Ammon's horn (tissue), 1 donor: ENCODE results near the gene CDC42BPA.
"Not testable (repeated sequence)": the region's sequence is repeated elsewhere in the genome, so short reads cannot be mapped to it uniquely, and the experiment has no call there.

ENCODE experiments used
- DNase-seq: peaks from one replicate; pipeline ENCODE4 v3.0.0-alpha.2; 2016; ENCODE audit warnings: low spot score

The CDC42BPA gene, protein sequence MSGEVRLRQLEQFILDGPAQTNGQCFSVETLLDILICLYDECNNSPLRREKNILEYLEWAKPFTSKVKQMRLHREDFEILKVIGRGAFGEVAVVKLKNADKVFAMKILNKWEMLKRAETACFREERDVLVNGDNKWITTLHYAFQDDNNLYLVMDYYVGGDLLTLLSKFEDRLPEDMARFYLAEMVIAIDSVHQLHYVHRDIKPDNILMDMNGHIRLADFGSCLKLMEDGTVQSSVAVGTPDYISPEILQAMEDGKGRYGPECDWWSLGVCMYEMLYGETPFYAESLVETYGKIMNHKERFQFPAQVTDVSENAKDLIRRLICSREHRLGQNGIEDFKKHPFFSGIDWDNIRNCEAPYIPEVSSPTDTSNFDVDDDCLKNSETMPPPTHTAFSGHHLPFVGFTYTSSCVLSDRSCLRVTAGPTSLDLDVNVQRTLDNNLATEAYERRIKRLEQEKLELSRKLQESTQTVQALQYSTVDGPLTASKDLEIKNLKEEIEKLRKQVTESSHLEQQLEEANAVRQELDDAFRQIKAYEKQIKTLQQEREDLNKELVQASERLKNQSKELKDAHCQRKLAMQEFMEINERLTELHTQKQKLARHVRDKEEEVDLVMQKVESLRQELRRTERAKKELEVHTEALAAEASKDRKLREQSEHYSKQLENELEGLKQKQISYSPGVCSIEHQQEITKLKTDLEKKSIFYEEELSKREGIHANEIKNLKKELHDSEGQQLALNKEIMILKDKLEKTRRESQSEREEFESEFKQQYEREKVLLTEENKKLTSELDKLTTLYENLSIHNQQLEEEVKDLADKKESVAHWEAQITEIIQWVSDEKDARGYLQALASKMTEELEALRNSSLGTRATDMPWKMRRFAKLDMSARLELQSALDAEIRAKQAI (N-terminal part only)

DNA sequence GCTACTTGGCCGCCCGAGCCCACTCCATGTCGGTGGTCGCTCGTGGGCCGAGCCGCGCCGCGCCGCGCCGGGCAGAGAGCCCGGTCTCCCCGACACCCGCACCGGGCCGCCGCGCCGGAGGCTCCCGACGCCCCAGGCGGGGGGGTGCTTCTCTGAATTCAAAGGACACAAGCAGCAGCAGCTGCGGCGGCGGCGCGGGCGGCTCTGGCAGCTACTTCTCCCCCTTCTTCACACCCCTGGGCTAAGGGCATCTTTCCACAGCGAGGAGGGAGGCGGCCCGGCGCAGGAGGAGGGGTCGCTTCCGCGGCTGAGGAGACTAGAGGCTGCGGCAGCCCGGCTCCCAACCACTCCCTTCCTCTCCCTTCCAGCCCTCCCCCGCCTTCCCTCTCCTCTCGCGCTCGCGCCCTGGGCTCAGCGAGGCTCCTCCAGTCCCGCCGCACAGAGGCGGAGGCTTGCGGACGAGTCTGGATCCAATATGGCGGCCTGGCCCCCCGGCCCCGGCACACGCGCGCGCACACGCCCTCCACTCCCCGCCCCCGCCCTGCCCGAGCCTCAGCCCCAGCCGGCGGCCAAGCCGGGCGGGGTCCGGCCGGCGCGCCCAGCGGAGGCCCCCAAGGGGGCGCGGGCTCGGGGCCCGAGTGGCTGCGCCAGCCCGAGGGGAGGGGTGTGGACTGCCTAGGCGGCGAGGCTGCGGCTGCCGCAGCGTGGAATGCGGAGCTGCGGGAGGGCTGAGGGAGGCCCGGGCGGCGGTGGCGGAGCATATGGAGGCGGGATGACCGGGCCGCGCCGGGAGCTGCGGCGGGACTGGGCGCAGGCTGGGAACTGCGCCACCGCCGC is at the start of gene CDC42BPA:
Gene CDC42BPA, minus strand, starts transcription at position 477 of the 837 bp plus-strand sequence. CDS start 1,310 bp downstream, outside the sequence.
- DNase-seq = peak; percentile 89

DNA sequence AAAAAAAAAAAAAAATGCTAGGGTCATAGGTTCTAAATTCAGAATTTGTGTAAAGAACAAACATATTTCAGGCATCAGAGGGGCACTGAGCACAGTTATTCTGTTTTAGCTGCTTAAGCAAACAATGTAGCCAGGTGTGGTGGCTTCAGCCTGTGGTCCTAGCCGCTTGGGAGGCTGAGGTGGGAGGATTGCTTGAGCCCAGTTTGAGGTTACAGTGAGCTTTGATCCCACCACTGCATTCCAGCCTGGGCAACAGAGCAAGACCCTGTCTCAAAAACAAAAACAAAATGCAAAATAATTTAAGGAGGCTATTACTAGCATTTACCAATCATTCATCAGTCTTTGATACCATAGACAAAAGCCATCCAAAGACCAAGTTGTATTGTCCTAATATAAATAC is 49.7 kb upstream of the CDC42BPA start:
- DNase-seq = no peak

DNA sequence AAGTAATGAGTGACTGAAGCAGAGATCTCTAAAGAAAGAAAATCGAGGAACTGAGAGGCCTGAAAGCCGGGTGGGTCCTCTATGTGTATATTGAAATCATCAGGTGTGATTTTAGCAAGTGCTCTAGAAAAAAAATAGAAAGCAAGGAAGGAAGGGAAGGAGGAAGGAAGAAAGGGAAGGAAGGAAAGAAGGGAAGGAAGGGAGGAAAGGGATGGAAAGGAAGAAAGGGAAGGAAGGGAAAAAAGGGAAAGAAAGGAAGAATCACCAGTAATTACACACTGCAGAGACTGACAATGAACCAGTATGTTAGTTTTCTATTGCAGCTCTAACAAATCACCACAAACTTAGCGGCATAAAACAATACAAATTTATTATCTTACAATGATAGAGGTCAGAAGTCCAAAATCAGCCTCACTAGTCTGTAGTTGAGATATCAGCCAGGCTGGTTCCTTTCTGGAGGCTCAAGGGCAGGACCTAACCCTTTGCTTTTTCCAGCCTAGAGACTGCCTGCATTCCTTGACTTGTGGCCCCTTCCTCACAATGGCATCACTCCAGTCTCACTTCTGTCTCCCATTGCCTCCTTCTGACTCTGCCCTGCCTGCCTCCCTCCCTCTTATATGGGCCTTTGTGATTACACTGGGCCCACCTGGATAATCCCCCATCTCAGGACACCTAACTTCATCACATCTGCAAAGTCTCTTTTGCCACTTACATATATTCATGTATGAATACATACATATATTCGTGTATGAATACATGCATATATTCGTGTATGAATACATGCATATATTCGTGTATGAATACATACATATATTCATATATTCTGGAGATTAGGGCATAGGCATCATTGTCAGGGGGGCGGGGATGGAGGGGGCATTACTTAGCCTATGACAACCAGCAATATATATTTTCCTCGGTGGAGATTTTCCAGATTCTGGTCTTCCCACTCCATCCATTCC is 47.5 kb upstream of the CDC42BPA start:
- no peak for DNase-seq

DNA sequence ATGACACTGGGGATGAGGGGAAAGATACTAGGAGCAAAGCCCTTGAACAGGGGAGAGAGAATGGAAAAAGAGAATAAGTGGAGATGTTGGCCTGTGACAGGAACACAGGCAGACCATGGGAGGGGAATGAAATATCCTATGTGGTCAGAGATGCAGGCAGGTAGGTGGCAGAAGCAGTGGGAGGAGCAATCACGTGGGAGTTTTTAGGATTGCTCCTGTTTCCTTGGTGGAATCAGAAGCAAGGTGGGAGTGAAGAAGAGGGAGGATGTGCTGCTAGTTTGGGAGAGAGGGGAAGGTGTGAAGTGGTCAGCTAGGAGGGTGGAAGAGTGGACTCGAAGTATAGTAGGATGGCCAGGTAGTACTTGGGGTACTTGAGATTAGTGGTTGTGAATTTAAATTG is 46.4 kb upstream of the CDC42BPA start:
- no peak for DNase-seq

DNA sequence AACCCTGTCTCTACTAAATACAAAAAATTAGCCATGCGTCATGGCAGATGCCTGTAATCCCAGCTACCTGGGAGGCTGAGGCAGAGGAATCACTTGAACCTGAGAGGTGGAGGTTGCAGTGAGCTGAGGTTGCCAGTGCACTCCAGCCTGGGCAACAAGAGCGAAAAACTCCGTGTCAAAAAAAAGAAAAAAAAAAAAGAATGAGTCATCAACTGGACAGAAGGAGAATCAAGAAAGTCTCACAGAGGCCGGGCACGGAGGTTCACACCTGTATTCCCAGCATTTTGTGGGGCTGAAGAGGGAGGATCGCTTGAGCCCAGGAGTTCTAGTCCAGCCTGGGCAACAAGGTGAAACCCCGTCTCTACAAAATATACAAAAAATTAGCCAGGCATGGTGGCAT is 45.5 kb upstream of the CDC42BPA start:
- no peak for DNase-seq

DNA sequence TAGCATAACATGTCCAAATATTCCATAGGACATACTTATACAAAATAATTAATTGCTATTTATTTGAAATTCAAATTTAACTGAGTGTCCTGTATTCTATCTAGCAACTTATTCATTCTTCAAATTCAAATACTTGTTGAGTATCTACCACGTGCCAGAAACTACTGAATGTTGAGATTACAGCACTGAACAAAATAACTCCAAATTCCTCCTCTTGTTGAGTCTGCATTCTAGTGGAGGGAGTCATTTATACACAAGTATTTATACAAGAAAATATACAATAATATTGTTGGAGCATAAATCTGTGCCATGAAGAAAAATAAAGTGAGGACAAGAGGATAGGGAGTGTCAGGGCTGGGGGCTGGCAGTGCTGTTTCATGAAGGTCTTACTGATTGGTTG is 43.7 kb upstream of the CDC42BPA start:
- no peak for DNase-seq

DNA sequence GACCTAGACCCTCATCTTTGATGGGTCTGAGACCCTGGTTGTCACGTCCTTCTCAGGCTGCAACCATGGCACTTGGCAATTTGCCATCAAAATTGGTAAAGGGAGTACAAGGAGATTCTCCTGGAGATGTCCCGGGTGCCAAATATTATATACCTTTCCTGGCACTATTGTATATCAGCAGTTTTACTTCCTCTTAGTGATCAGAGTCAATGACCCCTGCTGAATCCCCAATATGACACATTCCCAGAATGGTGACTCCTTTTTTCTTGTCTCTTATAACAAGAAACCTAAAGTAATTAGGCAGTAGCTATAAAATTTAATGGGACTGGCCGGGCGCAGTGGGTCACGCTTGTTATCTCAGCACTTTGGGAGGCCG is 39.6 kb upstream of the CDC42BPA start:
- DNase-seq = no peak

DNA sequence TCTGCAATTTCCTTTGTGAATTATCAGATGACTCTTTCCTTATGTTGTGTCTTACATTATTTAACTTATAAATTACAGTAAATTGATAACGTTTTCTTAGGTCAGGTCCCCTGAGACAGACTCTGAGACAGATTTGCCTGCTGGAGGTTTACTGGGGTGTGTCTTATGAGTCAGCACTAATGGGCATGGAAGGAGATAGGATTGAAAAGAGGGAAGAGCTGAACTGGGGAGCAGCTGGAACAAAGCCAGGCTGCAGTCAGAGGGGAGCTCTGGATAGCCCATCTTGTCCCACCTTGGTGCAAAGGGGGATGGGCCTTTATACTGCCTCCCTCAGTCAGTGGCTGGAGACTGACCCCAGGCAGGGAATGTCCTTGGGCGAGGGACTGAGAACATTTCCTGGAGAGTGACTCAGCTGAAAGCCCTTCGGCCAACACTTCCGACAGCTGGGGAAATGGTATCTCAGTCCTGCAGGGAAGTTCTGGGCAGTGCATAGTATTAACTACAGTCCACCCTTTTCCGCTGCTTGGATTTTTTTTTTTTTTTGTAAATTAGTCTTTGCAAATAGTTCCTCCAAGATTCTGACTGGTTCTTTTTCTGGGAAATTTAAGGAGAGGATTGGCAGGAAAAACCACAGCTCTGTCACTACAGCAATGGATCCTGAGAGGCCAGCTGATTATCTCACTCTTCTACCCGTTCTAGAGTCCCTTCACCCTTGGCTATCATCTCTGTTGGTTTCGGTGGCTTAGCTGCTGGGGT is 39.1 kb upstream of the CDC42BPA start:
- no peak for DNase-seq

DNA sequence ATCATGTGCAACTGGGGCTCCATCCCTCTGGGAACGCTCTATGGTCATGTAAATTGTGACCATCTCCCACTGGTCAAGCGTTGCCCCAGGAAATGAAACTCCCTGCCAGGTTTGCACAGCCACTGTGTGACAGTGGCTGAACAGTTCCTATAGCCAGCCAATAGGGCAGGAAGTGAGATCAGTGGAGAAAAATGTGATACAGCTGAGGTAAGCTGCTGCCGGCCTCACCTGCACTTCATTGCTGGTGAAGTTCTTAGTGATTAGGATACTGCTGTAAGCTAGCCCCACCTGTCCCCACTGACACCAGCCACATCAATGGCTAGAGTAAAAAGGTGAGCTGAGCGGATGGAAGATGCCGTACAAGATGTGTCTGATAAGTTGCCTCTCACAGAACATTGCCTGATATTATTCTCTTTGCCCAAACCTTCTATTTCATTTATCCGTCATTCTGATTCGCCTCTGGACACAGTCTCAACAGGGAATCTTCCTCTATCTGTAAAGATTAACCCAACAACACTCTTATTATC is 38.4 kb upstream of the CDC42BPA start:
- DNase-seq = no peak

DNA sequence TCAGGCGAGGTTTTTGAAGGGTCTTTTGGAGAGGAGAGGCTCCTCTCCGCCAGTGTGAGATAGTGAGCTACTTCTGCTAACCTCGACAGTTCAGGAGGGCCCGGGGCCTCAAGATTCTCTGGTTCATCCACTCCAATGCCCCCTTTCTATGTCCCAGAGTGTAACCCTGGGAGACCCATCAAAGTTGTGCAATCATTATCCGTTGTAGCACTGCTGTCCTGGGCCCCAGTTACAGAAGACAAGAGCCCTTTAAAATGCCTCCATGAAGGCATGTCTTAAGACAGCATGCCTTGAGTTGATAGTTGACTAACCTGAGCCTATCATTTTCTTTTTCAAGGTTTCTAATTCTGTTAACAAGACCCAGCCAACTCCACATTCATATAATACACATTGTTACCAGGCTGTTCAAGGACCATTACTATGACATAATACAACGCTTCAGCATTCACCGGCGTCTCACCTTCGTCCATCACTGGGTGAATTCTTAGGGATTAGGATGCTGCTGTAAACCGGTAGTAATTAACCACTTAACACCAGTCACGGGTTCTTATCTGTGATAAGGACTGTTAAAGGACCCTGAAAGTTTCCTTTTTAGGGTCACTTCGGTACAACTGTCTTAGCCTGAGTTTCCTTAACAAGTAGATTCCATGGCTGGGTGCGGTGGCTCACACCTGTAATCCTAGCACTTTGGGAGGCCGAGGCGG is 37.4 kb upstream of the CDC42BPA start:
- no peak for DNase-seq

DNA sequence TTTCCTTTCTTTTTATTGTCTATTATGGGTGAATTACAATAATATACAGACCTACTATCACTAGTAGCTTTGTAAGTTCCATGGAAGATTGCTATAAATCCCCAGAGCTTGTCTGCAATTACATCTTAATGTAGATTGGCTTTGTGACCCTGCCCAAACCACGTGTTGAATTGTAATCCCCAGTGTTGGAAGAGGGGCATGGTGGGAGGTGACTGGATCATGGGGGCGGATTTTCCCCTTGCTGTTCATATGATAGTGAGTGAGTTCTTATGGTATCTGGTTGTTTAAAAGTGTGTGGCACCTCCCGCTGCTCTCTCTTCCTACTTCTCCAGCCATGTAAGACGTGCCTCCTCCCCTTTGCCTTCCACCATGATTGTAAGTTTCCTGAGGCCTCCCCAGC is 34.9 kb upstream of the CDC42BPA start:
- no peak for DNase-seq

DNA sequence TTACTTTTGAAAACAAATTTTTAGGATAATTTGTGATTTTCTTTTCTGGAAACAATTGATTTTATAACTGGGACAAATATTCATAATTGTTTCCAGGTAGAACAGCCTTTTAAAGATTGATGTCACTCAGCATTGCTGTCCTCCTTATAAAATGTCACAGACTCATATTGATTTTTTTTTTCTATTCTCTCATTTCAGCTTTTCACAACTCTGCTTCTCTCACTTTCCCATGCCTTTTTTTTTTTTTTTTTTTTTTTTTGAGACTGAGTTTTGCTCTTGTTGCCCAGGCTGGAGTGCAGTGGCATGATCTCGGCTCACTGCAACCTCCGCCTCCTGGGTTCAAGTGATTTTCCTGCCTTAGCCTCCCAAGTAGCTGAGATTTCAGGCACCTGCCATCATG is 33.9 kb upstream of the CDC42BPA start:
- DNase-seq = not testable (repeated sequence)

DNA sequence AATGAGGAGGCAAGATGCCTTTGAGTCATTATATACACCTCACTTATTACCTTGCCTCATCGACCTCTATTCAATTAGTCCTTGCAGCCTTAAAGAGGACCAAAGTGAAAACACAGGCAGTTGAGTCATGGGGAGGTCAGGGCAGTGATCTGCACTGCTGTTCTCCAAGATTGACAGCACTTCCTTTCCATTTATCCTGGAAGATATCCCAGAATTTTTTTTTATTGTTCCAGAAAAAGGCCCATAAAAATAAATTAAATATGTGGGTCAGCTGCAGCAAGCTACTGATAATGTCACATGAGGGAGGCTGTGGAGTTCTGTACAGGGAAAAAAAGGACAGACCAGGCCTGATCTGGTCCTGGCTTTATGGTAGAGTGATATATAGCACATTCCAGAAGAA is 33.2 kb upstream of the CDC42BPA start:
- no peak for DNase-seq

DNA sequence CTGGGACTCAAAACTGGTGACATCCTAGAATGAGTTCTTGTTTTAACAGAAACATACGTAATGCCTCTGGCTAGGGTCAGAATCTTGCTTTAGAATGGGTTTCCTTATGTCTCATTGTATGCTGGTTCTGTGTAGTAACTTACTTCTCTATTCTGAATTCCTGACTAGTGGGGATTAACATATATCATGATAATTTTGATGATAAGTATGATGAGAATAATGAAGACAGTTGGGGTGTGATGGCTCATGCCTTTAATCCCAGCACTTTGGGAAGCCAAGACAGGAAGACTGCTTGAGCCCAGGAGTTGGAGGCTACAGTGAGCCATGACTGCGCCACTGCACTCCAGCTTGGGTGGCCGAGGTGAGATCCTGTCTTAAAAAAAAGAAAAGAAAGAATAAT is 31.7 kb upstream of the CDC42BPA start:
- DNase-seq = no peak

DNA sequence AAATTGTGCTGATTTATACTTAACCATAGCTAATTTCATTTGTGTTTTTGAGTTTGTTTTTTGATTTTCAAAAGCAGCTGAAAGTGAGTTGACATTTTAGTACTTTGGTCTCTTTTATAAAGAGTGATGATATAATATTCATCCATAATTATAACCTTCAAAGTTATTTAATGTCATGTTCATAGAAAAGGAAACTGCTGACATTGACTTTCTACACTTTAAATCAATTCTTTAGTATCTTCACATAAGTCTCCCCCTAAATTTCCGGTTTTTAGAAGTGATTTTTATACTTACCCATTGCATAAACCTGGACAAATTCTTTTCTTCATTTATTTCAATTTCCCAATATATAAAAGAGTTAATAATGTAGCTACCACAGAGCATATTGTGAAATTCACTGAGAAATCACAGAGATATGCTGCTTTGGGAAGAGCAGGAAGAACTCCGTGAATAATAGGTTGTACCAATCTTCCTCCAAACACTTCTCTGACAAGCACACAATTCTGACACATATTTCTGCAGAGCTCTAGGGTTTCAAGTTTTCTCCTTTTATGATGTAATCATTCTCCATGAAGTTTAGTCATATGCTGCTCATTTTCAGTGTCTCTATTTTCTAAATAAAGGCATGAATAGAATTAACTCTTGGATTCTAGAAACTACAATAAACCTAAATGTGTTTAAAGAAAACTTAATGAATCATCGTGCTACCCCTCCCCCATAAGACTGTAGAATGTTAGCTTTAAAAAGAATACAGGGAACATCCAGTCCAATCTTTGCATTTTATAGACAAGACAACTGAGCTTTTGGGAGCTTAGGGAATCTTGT is 25.6 kb upstream of the CDC42BPA start:
- no peak for DNase-seq

DNA sequence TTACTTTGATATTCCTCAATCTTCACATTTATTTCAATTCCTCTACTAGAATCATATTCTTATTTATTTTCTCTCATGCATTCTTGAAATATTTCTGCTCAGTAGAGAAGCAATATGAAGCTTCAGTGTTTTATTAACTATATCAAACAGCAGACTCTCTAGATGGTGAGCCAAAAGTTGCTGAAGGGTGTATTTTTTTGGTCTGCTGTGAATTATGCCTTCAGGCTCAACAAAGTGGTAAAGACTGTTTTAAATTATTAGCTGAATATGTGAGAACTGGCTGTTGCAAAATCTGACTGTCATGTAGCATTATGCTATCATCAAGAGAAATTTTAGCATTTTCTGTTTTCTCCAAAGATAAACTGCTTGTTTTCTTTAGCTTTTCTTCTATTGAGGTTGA is 24.9 kb upstream of the CDC42BPA start:
- DNase-seq = no peak

DNA sequence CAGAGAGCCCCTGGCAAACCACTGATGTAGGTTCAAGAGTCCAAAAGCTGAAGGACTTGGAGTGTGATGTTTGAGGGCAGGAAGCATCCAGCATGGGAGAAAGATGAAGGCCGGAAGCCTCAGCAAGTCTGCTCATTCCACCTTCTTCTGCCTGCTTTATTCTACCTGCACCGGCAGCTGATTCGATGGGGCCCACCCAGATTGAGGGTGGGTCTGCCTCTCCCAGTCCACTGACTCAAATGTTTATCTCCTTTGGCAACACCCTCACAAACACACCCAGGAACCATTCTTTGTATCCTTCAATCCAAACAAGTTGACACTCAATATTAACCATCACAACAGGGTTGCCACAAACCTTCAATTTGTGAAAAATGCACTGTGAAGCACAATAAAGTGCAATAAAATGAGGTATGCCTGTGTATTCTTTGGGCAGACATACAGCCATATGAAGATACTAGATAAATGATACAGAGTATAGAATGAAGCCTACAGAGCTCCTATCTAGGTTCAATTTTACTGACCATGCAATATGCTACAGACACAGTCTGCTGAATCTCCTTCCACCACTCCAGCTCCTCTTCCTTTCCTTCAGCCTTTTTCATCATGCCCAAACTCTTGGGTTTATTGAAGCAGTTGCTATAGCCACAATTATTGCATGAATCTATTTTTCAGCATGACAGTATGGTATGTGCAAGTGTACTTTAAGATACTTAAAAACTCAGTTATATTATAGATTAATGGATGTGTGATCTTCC is 24.0 kb upstream of the CDC42BPA start:
- no peak for DNase-seq

DNA sequence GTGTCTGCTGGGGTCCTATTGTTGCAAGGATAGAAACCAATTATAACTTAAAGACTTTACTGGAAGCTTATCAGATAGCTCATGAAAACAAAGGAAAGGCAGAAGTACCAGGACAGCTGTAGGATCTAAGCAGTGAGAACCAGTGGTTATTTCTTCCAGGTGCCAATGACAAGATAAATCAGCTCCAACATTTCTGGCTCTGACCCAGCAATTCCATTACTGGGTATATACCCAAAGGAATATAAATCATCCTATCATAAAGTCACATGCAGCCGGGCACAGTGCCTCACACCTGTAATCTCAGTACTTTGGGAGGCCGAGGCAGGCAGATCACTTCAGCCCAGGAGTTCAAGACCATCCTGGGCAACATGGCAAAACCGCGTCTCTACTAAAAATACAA is 17.8 kb upstream of the CDC42BPA start:
- DNase-seq = not testable (repeated sequence)
